HK-2 (cell line): Measurements from ENCODE around the gene SERPINB10.

Experiments used
- DNase-seq: peaks from one replicate; pipeline ENCODE4 v3.0.0-alpha.2; 2018; ENCODE audit not compliant: unreplicated experiment

SERPINB10 gene, protein sequence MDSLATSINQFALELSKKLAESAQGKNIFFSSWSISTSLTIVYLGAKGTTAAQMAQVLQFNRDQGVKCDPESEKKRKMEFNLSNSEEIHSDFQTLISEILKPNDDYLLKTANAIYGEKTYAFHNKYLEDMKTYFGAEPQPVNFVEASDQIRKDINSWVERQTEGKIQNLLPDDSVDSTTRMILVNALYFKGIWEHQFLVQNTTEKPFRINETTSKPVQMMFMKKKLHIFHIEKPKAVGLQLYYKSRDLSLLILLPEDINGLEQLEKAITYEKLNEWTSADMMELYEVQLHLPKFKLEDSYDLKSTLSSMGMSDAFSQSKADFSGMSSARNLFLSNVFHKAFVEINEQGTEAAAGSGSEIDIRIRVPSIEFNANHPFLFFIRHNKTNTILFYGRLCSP

DNA sequence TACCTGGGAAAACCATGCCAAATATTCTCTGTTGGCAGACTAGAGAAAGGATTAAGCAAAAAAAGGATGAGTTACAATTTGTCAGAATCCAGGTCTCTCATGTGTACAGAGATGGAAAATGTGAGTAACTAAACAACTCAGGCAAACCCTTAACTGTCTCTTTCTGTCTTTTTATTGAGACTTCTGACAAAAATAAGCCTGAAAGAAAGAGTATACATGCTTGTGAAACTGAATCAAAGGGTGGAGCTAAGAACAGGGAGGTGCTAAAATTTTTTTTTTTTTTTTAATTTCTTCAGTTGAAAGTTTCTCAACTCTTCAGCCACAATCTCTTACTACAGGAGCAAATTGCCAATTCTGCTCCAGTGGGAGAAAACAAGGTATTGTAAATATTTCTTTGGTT, at the start of gene SERPINB10:
Gene SERPINB10, plus strand, starts transcription at position 295 of the 400 bp plus-strand sequence. CDS start 7,553 bp downstream, outside the sequence.
- no peak for DNase-seq

DNA sequence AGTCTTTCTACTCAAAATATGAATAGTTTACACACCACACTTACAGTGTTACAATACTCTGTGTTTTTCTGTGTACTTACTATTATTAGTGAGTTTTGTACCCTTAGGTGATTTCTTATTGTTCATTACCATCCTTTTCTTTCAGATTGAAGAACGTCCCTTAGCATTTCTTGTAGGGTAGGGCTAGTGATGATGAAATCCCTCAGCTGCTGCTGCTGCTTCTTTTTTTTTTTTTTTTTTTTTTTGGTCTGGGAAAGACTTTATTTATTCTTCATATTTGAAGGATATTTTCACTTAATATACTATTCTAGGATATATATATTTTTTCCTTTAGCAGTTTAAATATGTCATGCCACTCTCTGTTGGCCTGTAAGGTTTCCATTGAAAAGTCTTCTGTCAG, 49.3 kb upstream of the SERPINB10 start:
- no peak for DNase-seq

- DNase-seq = no peak
These were observed 47.8 kb upstream of the SERPINB10 start for GRCh38 chr18:63859781-63860475.

DNA sequence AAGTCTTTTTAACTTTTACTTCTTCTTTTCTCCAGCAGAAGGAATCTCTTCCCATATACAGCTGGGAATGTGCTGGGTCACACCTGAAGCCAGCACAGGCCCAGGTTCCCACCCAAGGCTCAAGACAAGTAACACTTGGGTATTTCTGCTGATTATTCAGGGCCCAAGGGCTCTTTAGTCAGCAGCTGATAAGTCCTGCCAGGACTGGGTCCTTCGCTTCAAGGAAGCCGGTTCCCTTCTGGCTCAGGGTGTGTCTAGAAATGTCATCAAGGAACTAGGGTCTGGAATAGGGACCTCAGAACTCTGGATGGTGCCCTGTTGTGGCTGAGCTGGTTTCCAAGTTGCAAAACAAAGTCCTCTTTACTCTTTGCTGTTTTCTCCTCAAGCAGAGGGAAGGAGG, 47.2 kb upstream of the SERPINB10 start:
- no peak for DNase-seq

GRCh38 chr18:63867368-63868125, 40.2 kb upstream of the SERPINB10 start:
- no peak for DNase-seq

DNA sequence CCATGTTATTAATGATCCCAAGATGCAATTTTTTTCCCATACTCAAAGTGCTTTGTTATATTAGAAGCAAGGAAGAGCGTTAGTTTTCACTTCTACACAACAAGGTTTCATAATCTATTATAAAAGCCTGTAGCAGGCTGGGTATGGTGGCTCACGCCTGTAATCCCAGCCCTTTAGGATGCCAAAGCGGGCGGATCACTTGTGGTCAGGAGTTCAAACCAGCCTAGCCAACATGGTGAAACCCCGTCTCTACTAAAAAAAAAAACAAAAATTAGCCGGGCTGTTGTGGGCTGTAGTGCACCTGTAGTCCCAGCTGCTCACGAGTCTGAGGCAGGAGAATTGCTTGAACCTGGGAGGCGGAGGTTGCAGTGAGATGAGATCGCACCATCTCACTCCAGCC, 39.2 kb upstream of the SERPINB10 start:
- no peak for DNase-seq

- no peak for DNase-seq
These were observed 38.4 kb upstream of the SERPINB10 start for GRCh38 chr18:63869374-63869773.

GRCh38 chr18:63869851-63870250, 37.9 kb upstream of the SERPINB10 start:
- DNase-seq = no peak

DNA sequence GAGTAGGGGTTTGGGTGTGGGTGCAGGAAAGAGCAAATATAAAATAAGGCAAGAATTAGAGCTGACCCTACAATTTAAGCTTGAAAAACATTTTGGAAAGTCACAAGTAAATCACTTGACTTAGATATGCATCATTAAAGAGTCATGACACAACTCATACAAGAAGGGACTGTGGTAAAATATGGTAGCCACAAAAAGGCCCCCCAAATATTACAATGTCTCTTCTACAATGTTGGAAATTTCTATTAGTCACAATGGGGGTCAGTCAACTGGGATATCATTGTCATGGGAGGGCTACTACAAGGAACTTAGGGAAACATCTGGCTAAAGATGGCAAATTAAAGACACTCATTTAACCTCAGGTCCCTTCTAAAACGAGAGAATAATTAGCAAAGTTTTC, 35.9 kb upstream of the SERPINB10 start:
- no peak for DNase-seq

DNA sequence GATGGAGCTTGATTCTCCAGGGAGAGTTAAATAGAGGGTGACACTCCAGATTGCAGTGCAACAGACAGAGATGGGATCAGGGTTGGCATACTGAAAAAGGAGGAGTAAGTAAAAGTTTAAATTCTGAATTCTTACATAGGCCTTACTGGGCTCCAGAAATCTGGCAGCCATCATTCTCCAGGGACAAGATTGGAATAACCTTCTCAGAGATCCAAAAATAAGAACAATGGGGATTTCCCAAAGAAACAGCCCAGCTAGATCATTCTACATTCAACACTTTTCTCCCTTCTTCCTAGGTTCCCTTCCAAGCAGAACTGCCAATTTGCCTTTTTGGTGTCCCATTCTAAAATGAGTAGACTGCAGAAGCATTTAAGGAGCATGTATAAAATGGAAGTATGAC, 35.2 kb upstream of the SERPINB10 start:
- no peak for DNase-seq

GRCh38 chr18:63878343-63878742, 29.4 kb upstream of the SERPINB10 start:
- DNase-seq = no peak

DNA sequence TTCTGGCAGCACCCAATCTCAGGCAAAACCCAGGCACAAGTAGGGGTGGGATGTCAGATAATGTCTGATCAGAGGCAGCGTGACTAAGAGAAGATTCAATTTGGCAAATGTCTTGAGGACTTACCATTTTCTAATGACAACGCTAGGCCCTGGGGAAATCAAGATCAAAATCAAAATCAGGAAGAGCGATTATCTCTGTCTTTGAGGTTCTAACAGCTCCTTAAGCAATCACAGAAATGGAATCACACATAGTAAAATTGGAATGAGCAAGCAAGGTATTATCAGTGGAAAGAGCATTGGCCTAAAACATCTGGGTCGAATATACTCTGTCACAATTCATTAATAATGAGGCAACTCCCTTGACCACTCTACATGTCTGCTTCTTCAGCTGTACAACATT, 28.8 kb upstream of the SERPINB10 start:
- no peak for DNase-seq

DNA sequence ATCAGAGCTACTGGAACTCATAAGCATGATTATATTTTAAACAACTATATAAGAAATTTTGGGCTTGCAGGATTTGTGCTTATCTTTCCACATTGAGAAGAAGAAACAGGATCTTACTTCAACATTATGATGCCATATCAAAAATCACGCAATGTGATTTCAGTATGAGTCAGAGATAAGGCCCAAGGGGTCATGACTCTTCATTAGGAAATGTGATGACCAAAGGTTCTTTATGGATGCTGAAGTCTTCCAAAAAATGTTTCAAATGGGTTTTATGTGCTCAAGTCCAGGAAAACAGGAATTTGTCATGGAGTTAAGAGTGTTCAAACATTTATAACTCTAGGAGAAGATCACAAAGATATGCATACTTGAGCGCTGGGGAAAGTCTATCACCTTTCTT, 28.0 kb upstream of the SERPINB10 start:
- DNase-seq = no peak

DNA sequence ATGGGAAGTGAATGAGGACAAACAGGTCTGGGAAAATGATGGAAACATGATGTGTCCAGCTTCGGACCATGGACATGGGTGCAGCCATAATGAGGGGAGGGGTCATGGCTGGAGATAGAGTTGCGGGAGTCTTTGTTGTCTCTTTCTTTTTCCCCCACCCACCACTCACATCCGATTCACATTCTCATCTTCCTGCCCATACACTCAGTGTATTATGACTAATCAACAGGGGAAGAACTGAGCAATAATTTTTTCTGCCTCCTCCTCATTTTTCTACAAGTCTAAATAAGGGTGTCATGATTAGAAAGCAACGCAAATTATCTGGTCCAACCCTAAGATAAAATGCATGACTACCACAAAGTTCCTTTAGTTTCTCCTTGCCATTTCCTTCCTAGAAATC, 25.9 kb upstream of the SERPINB10 start:
- DNase-seq = no peak

GRCh38 chr18:63882333-63883141, 25.2 kb upstream of the SERPINB10 start:
- no peak for DNase-seq

- DNase-seq = no peak
These were observed 24.1 kb upstream of the SERPINB10 start for GRCh38 chr18:63883617-63884016.

DNA sequence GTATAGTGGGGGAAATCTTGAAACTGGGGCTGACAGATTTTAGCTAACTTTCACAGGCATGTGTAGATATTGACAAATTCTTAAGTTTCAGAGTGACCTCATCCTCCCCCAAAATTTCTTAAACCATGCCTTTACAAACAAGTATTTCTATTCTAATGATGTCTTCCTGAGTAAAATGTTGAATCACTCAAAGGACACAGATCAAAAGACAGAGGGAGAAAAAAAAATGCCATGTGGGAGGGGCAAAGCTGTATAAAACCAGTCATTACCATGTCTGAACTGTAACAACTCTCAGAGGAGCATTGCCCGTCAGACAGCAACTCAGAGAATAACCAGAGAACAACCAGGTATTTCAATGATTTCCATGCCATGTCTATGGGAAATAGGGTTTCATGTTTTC, 20.3 kb upstream of the SERPINB10 start, which contains the start of gene SERPINB2:
Gene SERPINB2, plus strand, starts transcription at position 282 of the 400 bp plus-strand sequence. CDS start 3,740 bp downstream, outside the sequence.
- DNase-seq = no peak

GRCh38 chr18:63888470-63889190, 19.1 kb upstream of the SERPINB10 start:
- no peak for DNase-seq

- DNase-seq = no peak
These were observed 18.1 kb upstream of the SERPINB10 start for GRCh38 chr18:63889626-63890025.

DNA sequence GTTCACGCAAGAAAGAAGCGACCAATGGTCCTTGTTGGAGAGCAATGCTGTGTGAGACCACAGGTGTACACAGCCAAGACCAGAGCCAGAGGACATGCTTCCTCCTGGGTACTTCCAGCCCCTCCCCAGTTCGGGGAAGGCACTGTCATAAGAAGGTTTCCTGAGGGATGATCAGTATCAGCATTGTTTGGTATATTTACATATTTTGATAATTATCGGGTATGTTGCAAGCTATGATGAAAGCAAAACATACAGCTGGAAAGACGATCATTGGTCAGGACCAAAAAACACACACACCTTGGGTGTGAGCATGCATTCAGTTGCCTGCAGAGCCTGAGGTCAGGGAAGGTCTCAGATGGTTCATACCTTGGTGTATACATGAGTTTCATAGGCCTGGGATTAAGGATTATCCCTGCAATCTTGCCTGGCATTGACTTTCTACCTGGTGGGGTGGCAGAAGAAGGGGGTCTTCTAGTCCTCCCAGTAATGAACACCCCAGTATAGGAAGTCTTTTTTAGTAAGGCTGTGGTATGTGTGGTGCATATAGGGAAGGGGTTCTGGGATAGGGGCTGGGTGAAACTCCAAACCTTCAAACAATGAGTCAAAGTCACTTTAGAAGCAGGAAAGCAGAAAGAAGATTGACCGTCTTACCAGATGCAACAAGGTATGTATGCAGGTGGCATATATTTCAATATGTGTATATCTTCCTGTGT, 17.4 kb upstream of the SERPINB10 start:
- no peak for DNase-seq
